Embryonic facial prominence (tissue), 1 donor: ENCODE results near the gene EGFL8.
"Not testable (repeated sequence)": the region's sequence is repeated elsewhere in the genome, so short reads cannot be mapped to it uniquely, and the experiment has no call there.

Experiments used
- DNase-seq: peaks from one replicate; pipeline ENCODE4 v3.0.0-alpha.2; 2016; ENCODE audit errors: extremely low spot score

The EGFL8 gene

DNA sequence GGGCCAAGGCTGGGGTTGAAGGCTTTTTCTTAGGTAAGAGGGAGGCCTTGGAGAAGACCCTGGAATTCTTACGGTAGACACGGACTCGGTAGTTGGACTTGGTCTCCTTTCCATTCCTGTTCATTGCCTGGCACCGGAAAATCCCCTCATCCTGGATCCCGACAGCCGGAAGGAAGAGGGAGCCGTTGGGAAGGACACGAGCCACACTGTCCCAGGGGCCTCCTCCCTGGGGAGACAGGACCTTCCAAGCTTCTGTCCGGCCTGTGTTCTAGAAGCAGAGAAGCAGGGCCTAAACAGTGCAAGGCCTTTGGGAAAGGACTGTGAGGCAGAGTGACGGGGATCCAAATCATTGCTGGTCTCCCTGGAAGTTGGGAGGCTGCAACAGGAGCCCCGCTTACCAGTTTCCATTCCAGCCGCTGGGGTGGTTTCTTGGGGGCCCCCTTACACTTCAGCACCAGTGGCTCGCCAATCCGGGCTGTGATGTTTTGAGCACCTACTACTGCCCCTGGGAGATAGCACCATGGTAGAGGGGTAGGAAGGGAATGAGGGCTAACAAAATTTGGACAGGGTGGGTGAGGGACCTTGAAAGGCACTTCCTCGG lies 19.2 kb downstream of the EGFL8 start:
- DNase-seq = no peak

- no peak for DNase-seq
Measured at GRCh38 chr6:32184084-32184640, 19.8 kb downstream of the EGFL8 start, which contains the start of gene AGER. AGER (minus strand) TSS chr6:32184253; CDS start chr6:32184222, 31 bp downstream.

GRCh38 chr6:32185681-32186131 lies 21.3 kb downstream of the EGFL8 start:
- DNase-seq = not testable (repeated sequence)

- not testable (repeated sequence) for DNase-seq
Measured at GRCh38 chr6:32186151-32186840, 21.9 kb downstream of the EGFL8 start.

DNA sequence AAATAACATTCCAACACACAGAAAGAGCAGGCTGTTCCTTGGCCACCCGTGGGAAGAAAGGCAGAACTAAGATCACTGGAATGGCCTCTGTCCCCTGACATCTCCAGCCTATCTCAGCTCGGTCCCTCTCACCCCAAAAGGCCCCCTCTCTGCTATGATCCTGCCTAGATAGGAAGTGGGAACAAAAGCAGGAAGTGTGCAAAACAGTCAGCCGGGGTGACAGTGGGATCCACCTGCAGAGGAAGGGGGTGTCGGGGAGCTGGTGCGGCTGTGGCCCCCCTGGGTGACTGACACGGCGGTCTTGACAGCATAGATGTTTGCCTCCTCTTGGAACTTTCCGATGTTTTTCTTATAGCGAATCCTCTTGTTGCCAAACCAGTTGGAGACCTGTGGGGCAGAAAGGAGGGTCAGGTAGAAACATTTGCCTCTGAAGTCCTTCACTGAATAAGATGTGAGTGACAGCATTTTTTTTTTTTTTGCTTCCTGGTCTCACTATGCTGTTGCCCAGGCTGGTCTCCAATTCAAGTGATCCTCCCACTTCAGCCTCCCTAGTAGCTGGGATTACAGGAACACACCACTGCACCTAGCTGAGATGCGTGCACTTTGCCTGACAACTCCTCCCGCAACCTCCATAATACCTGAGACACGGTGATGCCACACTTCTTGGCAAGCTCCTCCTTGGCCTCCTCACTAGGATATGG lies 22.8 kb downstream of the EGFL8 start:
- DNase-seq = no peak

DNA sequence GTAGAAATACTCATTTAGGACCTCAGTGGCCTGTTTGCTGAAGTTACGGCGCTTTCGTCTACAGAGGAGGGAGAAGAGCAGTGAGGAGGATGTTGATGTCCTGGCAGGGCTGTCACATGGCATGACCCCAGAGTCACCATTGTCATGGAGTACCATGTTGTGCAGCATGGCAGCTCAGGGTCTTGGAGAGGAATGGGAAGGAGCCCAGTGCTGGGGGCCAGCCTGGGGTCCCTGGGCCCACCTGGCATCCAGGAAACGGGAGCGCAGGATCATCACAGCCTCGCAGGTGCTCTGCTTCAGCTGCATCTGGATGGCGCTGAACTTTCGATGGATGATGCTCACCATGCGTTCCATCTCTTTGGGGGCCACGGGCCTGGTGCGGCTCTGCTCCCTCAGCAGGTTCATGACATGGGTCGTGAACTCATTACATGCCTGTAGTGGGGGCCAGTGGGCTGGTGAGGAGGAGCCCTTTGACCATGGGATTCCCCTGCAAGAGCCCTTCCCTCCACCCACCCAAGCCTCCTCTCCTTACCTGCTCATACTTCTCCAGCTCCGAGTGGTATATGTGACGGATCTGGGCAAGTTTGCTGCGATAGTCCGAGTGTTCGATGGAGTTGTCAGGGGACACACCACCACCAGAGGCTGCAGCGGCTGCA lies 23.5 kb downstream of the EGFL8 start:
- not testable (repeated sequence) for DNase-seq

DNA sequence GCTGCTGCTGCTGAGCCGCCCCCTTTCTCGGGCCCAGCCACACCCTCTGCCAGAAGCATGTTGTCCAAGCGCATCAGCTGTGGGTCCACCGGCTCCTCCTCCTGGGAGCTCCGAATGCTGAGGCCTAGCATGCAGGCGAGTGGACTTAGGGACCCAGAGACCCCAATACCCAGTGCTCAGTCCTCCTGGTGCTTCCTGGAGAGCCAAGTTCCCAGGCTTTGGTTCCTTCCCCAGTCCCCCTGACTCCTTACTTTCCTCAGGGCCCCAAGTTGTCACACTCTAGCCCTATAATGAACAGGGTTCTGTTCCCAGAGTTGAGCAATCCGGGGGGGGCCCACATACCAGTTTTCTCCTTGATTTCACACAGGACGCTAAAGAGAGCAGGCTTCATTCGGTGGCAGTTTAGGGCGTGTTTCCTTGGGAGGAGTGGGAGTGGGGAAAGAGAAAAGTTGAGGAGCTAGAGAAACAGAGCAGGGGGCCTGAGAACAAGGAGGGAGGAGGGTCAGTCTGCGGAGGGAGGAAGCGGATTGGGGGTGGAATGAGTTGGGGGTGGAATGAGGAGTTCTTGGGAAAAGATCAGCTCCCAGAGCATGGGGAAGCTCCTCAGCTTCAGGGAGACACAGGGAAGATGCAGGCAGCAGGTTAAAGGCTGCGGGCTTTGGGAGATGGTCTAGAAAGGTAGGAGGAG lies 24.1 kb downstream of the EGFL8 start:
- DNase-seq = no peak

GRCh38 chr6:32189069-32189741 lies 24.8 kb downstream of the EGFL8 start:
- no peak for DNase-seq

DNA sequence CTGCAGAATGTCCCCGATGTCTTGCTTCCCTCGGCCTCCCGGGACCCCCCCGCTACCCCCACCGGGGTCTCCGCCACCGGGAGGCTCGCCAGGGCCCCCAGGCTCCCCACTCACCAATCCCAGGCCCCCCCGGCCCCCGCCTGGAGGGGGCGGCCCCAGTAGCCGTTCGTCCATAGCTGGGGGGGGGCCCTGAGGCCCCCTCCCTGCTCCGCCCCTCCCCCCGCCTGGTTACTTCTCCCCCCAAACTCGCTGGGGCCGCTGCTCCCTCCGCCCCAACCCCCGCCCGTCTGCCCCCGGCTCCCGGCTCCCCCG lies 25.3 kb downstream of the EGFL8 start:
- no peak for DNase-seq

DNA sequence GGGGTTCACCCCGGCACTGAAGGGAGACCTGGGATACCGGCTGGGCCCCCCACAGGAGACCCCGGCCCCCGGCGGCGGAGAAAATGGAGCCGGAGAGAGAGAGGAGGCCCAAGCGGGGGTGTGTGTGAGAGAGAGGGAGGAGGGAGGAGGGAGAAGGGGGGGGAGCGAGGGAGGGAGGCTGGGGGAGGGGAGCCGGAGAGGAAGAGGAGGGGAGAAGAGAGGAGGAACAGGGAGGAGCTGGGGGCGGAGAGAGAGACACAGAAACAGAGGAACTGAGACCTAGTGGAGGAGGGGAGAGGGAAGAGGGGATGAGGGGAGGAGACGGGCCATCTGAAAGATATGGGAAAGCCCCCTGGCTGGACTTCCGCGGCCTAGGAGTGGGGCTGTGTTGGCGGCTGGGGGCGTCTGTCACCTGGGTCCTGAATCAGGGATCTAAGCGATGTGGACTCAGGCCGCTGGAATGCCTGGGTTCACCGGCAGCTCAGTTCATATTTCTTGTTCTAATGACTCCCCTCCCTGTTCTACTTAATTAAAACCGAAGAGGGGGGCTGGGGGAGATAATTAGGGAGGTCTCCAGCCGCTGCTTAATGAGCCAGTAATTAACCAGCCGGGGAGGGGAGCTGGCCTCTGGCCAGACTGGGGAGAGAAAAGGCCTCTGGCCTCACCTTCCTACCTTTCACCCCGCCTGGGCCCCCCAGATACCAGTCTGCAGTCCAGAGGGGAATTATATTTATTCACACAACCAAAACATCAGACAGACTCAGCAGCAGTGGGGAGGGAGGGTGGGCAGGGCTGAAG lies 25.9 kb downstream of the EGFL8 start, which contains the start of gene PBX2:
PBX2 (minus strand) TSS at position 149 of the 798 bp plus-strand sequence. CDS start 287 bp downstream, outside the sequence.
- peak; percentile 95 for DNase-seq

- DNase-seq = no peak
Measured at GRCh38 chr6:32190911-32191677, 26.7 kb downstream of the EGFL8 start.

DNA sequence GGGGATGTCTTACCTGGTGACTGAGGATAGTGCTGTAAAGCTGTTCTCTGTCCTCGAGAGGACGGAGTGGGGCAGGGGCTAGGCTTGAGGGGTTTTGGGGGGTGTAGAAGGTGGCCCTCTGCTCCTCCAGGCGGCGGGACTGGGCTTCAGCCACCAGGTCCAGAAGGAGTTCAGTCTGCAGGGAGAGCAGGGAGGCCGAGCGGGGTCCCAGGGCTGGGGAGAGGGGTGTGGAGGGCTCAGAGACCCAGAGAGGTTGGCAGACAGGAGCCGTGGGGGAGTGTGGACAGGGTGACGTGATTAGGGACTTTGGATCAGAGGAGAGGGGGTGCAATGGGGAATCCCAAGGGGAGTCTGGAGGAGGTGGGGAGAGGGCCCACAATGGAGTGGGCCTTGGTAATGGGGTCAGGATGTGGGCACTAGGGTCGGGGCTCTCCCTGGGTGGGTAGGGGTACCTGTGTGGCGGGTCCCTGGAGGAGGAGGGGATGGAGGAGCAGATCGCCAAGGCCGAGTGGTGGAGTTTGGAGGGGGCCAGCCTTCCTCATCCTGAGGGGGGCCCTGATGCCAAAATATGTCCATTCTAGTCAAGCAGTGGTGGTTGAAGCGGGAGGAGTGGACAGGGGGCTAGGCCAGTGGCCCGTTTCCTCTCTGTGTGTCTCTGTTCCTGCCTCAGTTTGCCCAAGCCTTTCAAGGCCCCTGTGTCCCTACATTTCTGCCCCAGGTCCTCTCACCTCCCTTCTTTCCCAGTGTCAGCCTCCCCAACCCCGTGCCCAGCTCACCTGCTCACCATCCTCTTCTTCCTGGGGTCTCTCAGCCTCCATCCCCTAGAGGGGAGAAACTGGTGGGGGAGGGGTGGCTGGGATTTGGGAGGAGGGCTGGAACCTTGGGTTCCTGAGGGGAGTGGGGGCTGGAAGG lies 27.6 kb downstream of the EGFL8 start:
- DNase-seq = no peak

DNA sequence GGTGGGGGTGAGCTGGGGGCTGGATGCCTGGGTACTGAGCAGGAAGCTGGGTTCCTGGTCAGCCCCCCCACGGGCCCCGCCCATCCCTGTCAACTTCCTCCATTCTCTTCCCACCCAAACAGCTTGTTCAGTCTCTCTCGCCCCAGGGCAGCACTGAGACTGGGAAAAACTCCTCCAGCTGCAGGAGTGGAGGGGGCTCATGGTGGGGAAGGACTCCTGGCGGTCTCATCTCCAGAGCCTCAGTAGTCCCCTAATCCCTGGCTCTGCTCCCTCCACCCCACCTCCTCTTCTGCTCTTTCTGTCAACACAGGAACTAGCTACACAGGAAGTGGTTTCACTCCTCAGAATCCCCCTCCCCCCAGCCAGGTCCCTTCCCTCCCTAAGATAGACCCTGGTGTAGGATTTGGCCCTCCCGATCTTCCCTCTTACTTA lies 28.2 kb downstream of the EGFL8 start, which contains the start of gene GPSM3:
GPSM3 (minus strand) TSS at position 36 of the 432 bp plus-strand sequence. CDS start 130 bp downstream, outside the sequence.
- no peak for DNase-seq

GRCh38 chr6:32193096-32193495 lies 28.7 kb downstream of the EGFL8 start:
- not testable (repeated sequence) for DNase-seq

DNA sequence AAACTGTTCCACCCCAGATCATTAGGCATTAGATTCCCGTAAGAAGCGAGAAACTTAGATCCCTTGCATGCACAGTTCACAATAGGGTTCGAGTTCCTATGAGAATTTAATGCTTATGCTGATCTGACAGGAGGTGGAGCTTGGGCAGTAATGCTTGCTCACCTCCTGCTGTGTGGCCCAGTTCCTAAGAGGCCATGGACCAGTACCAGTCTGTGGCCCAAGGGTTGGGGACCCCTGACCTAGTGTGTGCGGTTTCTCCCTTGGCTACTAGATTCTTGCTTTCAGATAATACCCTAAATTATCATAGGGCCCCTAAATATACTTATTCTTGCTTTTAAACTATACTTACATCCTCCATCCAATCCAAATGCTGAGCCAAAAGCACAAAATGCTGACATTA lies 30.0 kb downstream of the EGFL8 start:
- no peak for DNase-seq

- DNase-seq = no peak
Measured at GRCh38 chr6:32194825-32195651, 30.6 kb downstream of the EGFL8 start.

DNA sequence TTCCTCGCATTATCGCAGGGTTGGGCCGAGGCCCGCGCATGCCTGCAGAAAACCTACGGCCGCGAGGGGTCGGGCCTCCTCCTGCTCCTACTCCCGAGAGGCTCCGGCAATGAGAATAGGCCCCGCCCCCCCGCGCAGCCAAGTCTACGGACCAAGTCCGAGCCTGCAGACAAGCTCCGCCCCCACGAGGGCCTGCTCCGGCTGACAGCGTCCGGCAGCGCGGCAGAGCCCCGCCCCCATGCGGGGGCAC lies 31.2 kb downstream of the EGFL8 start:
- DNase-seq = peak; percentile 97
